Measurements from ENCODE around the gene ARHGAP20. TPM values are rescaled to one million over a fixed set of nuclear protein-coding genes. Genes with fewer than 3 reads are reported as not detected.

ARHGAP20 gene
- total RNA-seq, 1 donor from 2014 or later, result 0.11 TPM

DNA sequence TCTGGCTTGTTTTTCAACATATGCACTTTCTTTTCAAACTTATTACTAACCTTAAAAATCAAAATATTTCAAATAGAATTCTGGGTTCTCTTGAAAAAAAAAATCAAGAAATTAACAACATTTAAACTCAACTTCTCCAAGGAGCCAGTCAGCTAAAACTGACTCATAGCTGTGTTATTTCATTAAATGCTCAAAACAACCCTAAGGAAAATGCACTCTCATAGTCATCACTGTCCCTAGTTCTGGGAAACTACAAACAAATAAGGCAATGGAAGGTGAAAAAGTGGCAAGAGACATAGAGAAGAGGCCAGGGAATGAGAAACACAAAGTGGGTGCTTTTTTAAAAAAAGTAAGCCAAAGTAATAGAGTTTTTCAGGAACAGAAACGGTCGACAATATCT is 4.1 kb upstream of the ARHGAP20 start:
- ATAC-seq (ENCODE audit: low read depth) (no peak), DNase-seq (no peak)
- ChIA-PET CTCF (no interaction called here), POLR2A (no interaction called here)
- intact Hi-C loops (cut with micrococcal nuclease), result loop anchor here (10.0 kb wide), 2 partner anchors 698 to 728 kb away; no protein-coding TSS in a partner anchor
- Mint-ChIP-seq H3K9me3 (no peaks in the 10 kb centered on the region), H3K27me3 (peaks cover 14% of the 10 kb centered on the region), H3K4me3 (no peak overlapping the region), H3K4me1 (peaks cover 12% of the 10 kb centered on the region), H3K36me3 (ENCODE audit: low read depth) (no peaks in the 10 kb centered on the region), H3K27ac (no peak overlapping the region)
- no peak for TF ChIP-seq CTCF (IDR thresholded peaks at IDR 0.05)

DNA sequence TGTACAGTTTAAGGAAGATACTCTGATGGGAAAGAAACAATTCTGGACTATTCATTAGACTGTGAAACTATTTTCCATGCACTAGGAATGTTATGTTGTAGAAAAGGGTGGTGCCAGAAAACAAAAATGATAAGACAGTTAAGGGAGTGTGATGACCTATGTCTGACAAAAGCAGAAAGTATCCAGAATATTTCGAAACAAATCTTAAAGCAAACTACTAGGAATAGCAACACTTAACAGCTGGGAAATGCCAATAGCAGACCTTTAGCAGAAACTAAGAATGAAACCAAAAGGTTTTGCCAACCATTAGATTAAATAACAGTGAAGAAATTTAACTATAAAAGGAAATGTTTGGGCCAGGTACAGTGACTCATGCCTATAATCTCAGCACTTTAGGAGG is 3.3 kb upstream of the ARHGAP20 start:
- ChIA-PET POLR2A (no interaction called here), CTCF (no interaction called here)
- ATAC-seq (ENCODE audit: low read depth), result no peak
- Mint-ChIP-seq H3K27ac (no peak overlapping the region), H3K36me3 (ENCODE audit: low read depth) (no peaks in the 10 kb centered on the region), H3K9me3 (no peaks in the 10 kb centered on the region), H3K27me3 (peaks cover 16% of the 10 kb centered on the region), H3K4me1 (peaks cover 18% of the 10 kb centered on the region), H3K4me3 (no peak overlapping the region)
- DNase-seq, result no peak
- TF ChIP-seq CTCF (IDR thresholded peaks at IDR 0.05), result no peak
- intact Hi-C loops (cut with micrococcal nuclease), result loop anchor here (10.0 kb wide), 2 partner anchors 699 to 729 kb away; no protein-coding TSS in a partner anchor

DNA sequence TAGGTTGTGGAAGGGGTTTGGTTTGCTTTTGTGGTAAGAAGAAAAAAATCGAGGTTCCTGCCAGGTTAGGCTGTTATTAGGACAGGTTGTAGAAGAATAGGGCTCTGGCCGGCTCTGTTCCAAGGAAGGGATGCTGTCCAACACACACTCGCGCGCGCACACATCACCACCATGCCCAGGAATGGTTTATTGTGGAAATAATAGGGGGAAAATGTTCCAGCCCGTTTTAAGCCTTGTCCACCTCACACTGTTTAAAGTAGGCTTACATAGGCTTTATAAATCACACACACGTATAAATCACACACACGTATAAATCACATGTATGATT is 1.2 kb upstream of the ARHGAP20 start:
- intact Hi-C loops (cut with micrococcal nuclease), result loop anchor here (2.0 to 10.0 kb wide), 6 partner anchors 15 to 731 kb away; no protein-coding TSS in a partner anchor
- DNase-seq (no peak), ATAC-seq (ENCODE audit: low read depth) (no peak)
- CTCF ChIA-PET, result no interaction called here
- no peaks in the 10 kb centered on the region for H3K9me3 Mint-ChIP-seq
- peaks cover 21% of the 10 kb centered on the region for H3K4me1 Mint-ChIP-seq
- POLR2A ChIA-PET, result no interaction called here
- TF ChIP-seq CTCF (IDR thresholded peaks at IDR 0.05), result no peak
- H3K27me3 Mint-ChIP-seq, result peaks cover 30% of the 10 kb centered on the region
- H3K4me3 Mint-ChIP-seq, result peak overlapping the region; percentile 81
- no peak overlapping the region for H3K27ac Mint-ChIP-seq
- H3K36me3 Mint-ChIP-seq (ENCODE audit: low read depth), result no peaks in the 10 kb centered on the region

DNA sequence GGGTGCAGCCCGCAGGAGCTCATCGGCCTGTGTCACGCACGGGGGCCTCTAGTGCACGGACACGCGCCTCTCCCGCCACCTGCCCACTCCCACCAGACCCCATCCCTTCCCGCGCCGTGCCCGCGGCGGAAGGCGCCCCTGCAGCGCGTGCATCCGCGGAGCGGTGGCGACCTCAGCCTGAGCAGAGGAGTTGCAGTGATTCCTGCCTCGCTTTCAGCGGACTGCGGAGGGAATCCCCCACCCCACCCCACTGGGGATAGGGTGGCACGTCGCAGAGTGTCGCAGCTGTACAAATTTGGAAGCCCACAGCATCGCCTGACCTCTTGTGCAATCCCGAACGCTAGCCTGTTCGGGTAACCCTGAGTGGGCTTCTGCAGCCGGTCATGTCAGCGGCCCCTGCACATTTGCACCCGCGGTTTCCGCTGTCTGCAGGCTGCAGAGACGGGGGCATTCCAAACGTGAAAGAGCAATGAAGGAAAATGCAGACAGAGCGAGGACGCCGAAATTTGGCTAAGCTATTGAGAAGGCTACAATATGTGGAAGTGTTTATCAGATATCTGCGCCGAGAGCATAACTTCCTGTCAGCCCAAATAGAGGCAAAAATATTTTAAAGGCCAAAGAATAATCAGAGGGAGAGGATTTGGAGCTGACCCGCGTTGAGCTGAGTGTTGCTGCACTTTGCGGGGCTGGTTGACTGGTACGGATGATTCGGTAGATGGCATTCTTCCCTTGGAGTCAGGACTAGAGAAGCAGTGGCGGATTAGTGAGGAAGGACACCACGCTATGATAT is 617 bp upstream of the ARHGAP20 start:
- Mint-ChIP-seq H3K27ac (no peak overlapping the region), H3K9me3 (no peaks in the 10 kb centered on the region), H3K4me1 (peaks cover 21% of the 10 kb centered on the region), H3K27me3 (peaks cover 36% of the 10 kb centered on the region), H3K36me3 (ENCODE audit: low read depth) (no peaks in the 10 kb centered on the region), H3K4me3 (peak overlapping the region; percentile 81)
- intact Hi-C loops (cut with micrococcal nuclease), result loop anchor here (1.0 to 10.0 kb wide), 7 partner anchors 14 to 732 kb away; no protein-coding TSS in a partner anchor
- no peak for TF ChIP-seq CTCF (IDR thresholded peaks at IDR 0.05)
- ATAC-seq (ENCODE audit: low read depth) (peak; percentile 48), DNase-seq (no peak)
- ChIA-PET POLR2A (no interaction called here), CTCF (interaction anchor here (0.9 kb wide), 1 partner anchor 518 kb away, joined by 3 read pairs; no protein-coding TSS in a partner anchor)

- Mint-ChIP-seq H3K27ac (no peak overlapping the region), H3K9me3 (no peaks in the 10 kb centered on the region), H3K4me3 (peak overlapping the region; percentile 84), H3K36me3 (ENCODE audit: low read depth) (no peaks in the 10 kb centered on the region), H3K4me1 (peaks cover 21% of the 10 kb centered on the region), H3K27me3 (peaks cover 42% of the 10 kb centered on the region)
- DNase-seq (no peak), ATAC-seq (ENCODE audit: low read depth) (no peak)
- CTCF ChIA-PET, result no interaction called here
- intact Hi-C loops (cut with micrococcal nuclease), result loop anchor here (5.0 to 10.0 kb wide), 5 partner anchors 259 to 733 kb away; no protein-coding TSS in a partner anchor
- no peak for TF ChIP-seq CTCF (IDR thresholded peaks at IDR 0.05)
- POLR2A ChIA-PET, result no interaction called here
Measured at GRCh38 chr11:110711448-110711775, 825 bp downstream of the ARHGAP20 start.

Measured in activated B cell treated with CpG ODN at 0.5 μM for 24 hours (primary cell).